Measurements from ENCODE around the gene TAP2. TPM values are rescaled to one million over a fixed set of nuclear protein-coding genes. Genes with fewer than 3 reads are reported as not detected.

Gene TAP2
- total RNA-seq, 4 donors from 2014 or later: 12.3 to 48.2 (median 27.1) TPM

GRCh38 chr6:32803416-32803815, 35.1 kb downstream of the TAP2 start:
- peaks cover 70% of the 10 kb centered on the region for H3K27me3 ChIP-seq
- in situ Hi-C loops (cut with MboI; ENCODE audit: low pct_ligation_motif_present in 1 of 4, low pct_unique_long_range_greater_than_20kb in 1 of 4, low sequenced_read_pairs in 3 of 4) (no loop called here), intact Hi-C loops (cut with DNase I; ENCODE audit: low total_unique reads) (no loop called here)
- no peak for TF ChIP-seq CTCF (IDR thresholded peaks at IDR 0.05)
- TF ChIP-seq POLR2AphosphoS5 (IDR thresholded peaks at IDR 0.05): no peak
- no peak for TF ChIP-seq POLR2A (IDR thresholded peaks at IDR 0.05)
- no peak for TF ChIP-seq EP300 (IDR thresholded peaks at IDR 0.05; ENCODE audit: low read depth)
- H3K36me3 ChIP-seq: no peaks in the 10 kb centered on the region
- H3K27ac ChIP-seq: no peak overlapping the region
- H3K4me3 ChIP-seq: no peak overlapping the region
- peaks cover 0 to 4% of the 10 kb centered on the region in 2 donors for H3K9me3 ChIP-seq
- H3K4me1 ChIP-seq: no peaks in the 10 kb centered on the region
- no peak for DNase-seq
- WGBS, 2 donors (ENCODE audit: low coverage in 1 of 2): 67 to 80% methylated on average over 2 of the region's 2 CpGs

GRCh38 chr6:32799740-32800139, 38.8 kb downstream of the TAP2 start:
- 74 to 81% methylated on average over 3 of the region's 3 CpGs for WGBS, 2 donors (ENCODE audit: low coverage in 1 of 2)
- in situ Hi-C loops (cut with MboI; ENCODE audit: low pct_ligation_motif_present in 1 of 4, low pct_unique_long_range_greater_than_20kb in 1 of 4, low sequenced_read_pairs in 3 of 4): loop anchor here (5.0 to 25.0 kb wide), 4 partner anchors 105 to 562 kb away; no protein-coding TSS in a partner anchor
- TF ChIP-seq CTCF (IDR thresholded peaks at IDR 0.05) (no peak), POLR2A (IDR thresholded peaks at IDR 0.05) (no peak), POLR2AphosphoS5 (IDR thresholded peaks at IDR 0.05) (no peak), EP300 (IDR thresholded peaks at IDR 0.05; ENCODE audit: low read depth) (no peak)
- intact Hi-C loops (cut with DNase I; ENCODE audit: low total_unique reads): loop anchor here (5.0 kb wide), 1 partner anchor 387 kb away; no protein-coding TSS in a partner anchor
- H3K36me3 ChIP-seq: no peaks in the 10 kb centered on the region
- H3K9me3 ChIP-seq: peaks cover 0 to 4% of the 10 kb centered on the region in 2 donors
- H3K4me1 ChIP-seq: peaks cover 0 to 7% (median 2%) of the 10 kb centered on the region in 4 donors
- DNase-seq: no peak
- peaks cover 77% of the 10 kb centered on the region for H3K27me3 ChIP-seq
- H3K4me3 ChIP-seq: no peak overlapping the region
- H3K27ac ChIP-seq: no peak overlapping the region

- H3K27ac ChIP-seq: no peak overlapping the region
- 95 to 97% methylated on average over 3 of the region's 3 CpGs for WGBS, 2 donors (ENCODE audit: low coverage in 1 of 2)
- in situ Hi-C loops (cut with MboI; ENCODE audit: low pct_ligation_motif_present in 1 of 4, low pct_unique_long_range_greater_than_20kb in 1 of 4, low sequenced_read_pairs in 3 of 4) (loop anchor here (5.0 to 25.0 kb wide), 4 partner anchors 104 to 562 kb away; no protein-coding TSS in a partner anchor), intact Hi-C loops (cut with DNase I; ENCODE audit: low total_unique reads) (loop anchor here (5.0 kb wide), 1 partner anchor 387 kb away; no protein-coding TSS in a partner anchor)
- H3K4me3 ChIP-seq: no peak overlapping the region
- peaks cover 79% of the 10 kb centered on the region for H3K27me3 ChIP-seq
- H3K9me3 ChIP-seq: peaks cover 0 to 4% of the 10 kb centered on the region in 2 donors
- no peaks in the 10 kb centered on the region for H3K36me3 ChIP-seq
- no peak for DNase-seq
- peaks cover 0 to 7% (median 2%) of the 10 kb centered on the region in 4 donors for H3K4me1 ChIP-seq
- TF ChIP-seq POLR2AphosphoS5 (IDR thresholded peaks at IDR 0.05): no peak
- TF ChIP-seq CTCF (IDR thresholded peaks at IDR 0.05): no peak
- no peak for TF ChIP-seq EP300 (IDR thresholded peaks at IDR 0.05; ENCODE audit: low read depth)
- no peak for TF ChIP-seq POLR2A (IDR thresholded peaks at IDR 0.05)
Measured at GRCh38 chr6:32799168-32799567, 39.4 kb downstream of the TAP2 start.

GRCh38 chr6:32796848-32797776, 41.4 kb downstream of the TAP2 start:
- Histone ChIP-seq H3K4me1 (peaks cover 0 to 7% (median 2%) of the 10 kb centered on the region in 4 donors), H3K36me3 (no peaks in the 10 kb centered on the region), H3K27me3 (peaks cover 82% of the 10 kb centered on the region), H3K4me3 (peak overlapping the region in 1 of 4 donors; percentile 19), H3K9me3 (peaks cover 0 to 4% of the 10 kb centered on the region in 2 donors), H3K27ac (no peak overlapping the region)
- DNase-seq: peak; percentile 81
- TF ChIP-seq CTCF (IDR thresholded peaks at IDR 0.05) (peak; percentile 89 to 93 (median 91)), POLR2A (IDR thresholded peaks at IDR 0.05) (no peak)
- in situ Hi-C loops (cut with MboI; ENCODE audit: low pct_ligation_motif_present in 1 of 4, low pct_unique_long_range_greater_than_20kb in 1 of 4, low sequenced_read_pairs in 3 of 4) (loop anchor here (5.0 to 25.0 kb wide), 4 partner anchors 102 to 560 kb away; no protein-coding TSS in a partner anchor), intact Hi-C loops (cut with DNase I; ENCODE audit: low total_unique reads) (loop anchor here (5.0 kb wide), 1 partner anchor 385 kb away; no protein-coding TSS in a partner anchor)
- WGBS, 2 donors (ENCODE audit: low coverage in 1 of 2): 12 to 20% methylated on average over 14 to 30 of the region's 30 CpGs
